Measurements from ENCODE around the gene MCUB.
"Not testable (repeated sequence)": the region's sequence is repeated elsewhere in the genome, so short reads cannot be mapped to it uniquely, and the experiment has no call there.

The MCUB gene

GRCh38 chr4:109559983-109560686, at the start of gene MCUB:
Gene MCUB (plus strand): TSS chr4:109560246. CDS start chr4:109560338, 92 bp downstream.
- TF ChIP-seq CTCF (IDR thresholded peaks at IDR 0.05; ENCODE audit: extremely low read depth, missing control alignments): no peak
- peak; percentile 96 for DNase-seq (ENCODE audit: low spot score)

GRCh38 chr4:109510687-109511086, 49.4 kb upstream of the MCUB start:
- TF ChIP-seq CTCF (IDR thresholded peaks at IDR 0.05; ENCODE audit: extremely low read depth, missing control alignments): no peak
- no peak for DNase-seq (ENCODE audit: low spot score)

GRCh38 chr4:109511414-109511813, 48.6 kb upstream of the MCUB start:
- TF ChIP-seq CTCF (IDR thresholded peaks at IDR 0.05; ENCODE audit: extremely low read depth, missing control alignments): no peak
- DNase-seq (ENCODE audit: low spot score): no peak

GRCh38 chr4:109513368-109513767, 46.7 kb upstream of the MCUB start:
- DNase-seq (ENCODE audit: low spot score): not testable (repeated sequence)

GRCh38 chr4:109532182-109532581, 27.9 kb upstream of the MCUB start:
- DNase-seq (ENCODE audit: low spot score): no peak
- no peak for TF ChIP-seq CTCF (IDR thresholded peaks at IDR 0.05; ENCODE audit: extremely low read depth, missing control alignments)

- DNase-seq (ENCODE audit: low spot score): no peak
- TF ChIP-seq CTCF (IDR thresholded peaks at IDR 0.05; ENCODE audit: extremely low read depth, missing control alignments): no peak
These were observed 14.6 kb upstream of the MCUB start for GRCh38 chr4:109545401-109545800.

- DNase-seq (ENCODE audit: low spot score): no peak
- TF ChIP-seq CTCF (IDR thresholded peaks at IDR 0.05; ENCODE audit: extremely low read depth, missing control alignments): no peak
These were observed 12.7 kb upstream of the MCUB start for GRCh38 chr4:109547394-109547793.

- no peak for TF ChIP-seq CTCF (IDR thresholded peaks at IDR 0.05; ENCODE audit: extremely low read depth, missing control alignments)
- DNase-seq (ENCODE audit: low spot score): no peak
These were observed 11.4 kb upstream of the MCUB start for GRCh38 chr4:109548655-109549054.
